ENCODE measurements around the gene UST. TPM values are rescaled to one million over a fixed set of nuclear protein-coding genes. Genes with fewer than 3 reads are reported as not detected.
"Not testable (repeated sequence)": the region's sequence is repeated elsewhere in the genome, so short reads cannot be mapped to it uniquely, and the experiment has no call there.

UST gene
- total RNA-seq, 4 donors from 2014 or later: 2.9 to 12.0 (median 5.7) TPM

DNA sequence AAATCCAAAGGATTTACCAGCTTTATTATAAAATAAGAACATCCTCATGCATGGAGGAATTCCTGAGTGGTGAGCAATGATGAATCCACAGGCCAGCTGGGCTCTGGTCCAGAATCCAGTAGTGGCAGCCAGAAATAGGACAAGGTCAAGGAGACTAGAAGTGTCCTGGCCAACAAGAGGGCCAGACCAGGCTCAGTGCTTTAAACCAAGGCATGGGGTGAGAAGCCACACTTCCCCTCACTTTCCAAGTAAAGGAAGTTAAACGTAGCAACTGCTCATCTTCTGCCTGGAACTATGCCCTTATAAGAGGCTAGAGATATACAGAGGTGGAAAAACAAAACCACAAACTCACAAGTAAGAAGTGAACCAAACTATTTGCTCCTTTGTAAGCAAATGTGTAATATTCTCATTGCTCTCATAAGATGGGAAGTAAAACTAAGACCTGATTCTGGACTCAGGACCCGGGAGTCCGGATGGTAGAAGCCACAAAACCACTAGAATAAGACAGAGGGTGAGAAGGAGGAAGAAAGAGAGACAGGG lies 253.2 kb downstream of the UST start:
- no peak for DNase-seq
- intact Hi-C loops (cut with DNase I): no loop called here
- H3K4me1 ChIP-seq: peaks cover 0 to 17% (median 4%) of the 10 kb centered on the region in 3 donors
- H3K27me3 ChIP-seq: no peaks in the 10 kb centered on the region
- WGBS, 2 donors: 50 to 67% methylated on average over 3 of the region's 3 CpGs
- H3K27ac ChIP-seq: no peak overlapping the region
- H3K4me3 ChIP-seq: no peak overlapping the region
- TF ChIP-seq CTCF (IDR thresholded peaks at IDR 0.05) (no peak), POLR2A (IDR thresholded peaks at IDR 0.05) (no peak)
- peaks cover 0 to 10% (median 9%) of the 10 kb centered on the region in 3 donors for H3K9me3 ChIP-seq
- no peaks in the 10 kb centered on the region for H3K36me3 ChIP-seq

GRCh38 chr6:149001422-149001821 lies 254.6 kb downstream of the UST start:
- Histone ChIP-seq H3K4me1 (peaks cover 0 to 17% (median 4%) of the 10 kb centered on the region in 3 donors), H3K9me3 (peaks cover 0 to 10% (median 9%) of the 10 kb centered on the region in 3 donors), H3K27me3 (no peaks in the 10 kb centered on the region), H3K36me3 (no peaks in the 10 kb centered on the region), H3K4me3 (no peak overlapping the region), H3K27ac (no peak overlapping the region)
- DNase-seq: no peak
- TF ChIP-seq CTCF (IDR thresholded peaks at IDR 0.05): no peak
- no peak for TF ChIP-seq POLR2A (IDR thresholded peaks at IDR 0.05)
- intact Hi-C loops (cut with DNase I): no loop called here

GRCh38 chr6:149003560-149003959 lies 256.7 kb downstream of the UST start:
- no peak for TF ChIP-seq CTCF (IDR thresholded peaks at IDR 0.05)
- no peak for TF ChIP-seq POLR2A (IDR thresholded peaks at IDR 0.05)
- H3K27me3 ChIP-seq: no peaks in the 10 kb centered on the region
- DNase-seq: no peak
- no peak overlapping the region for H3K4me3 ChIP-seq
- peaks cover 0 to 17% (median 4%) of the 10 kb centered on the region in 3 donors for H3K4me1 ChIP-seq
- WGBS, 2 donors: 41 to 57% methylated on average over 7 of the region's 7 CpGs
- H3K9me3 ChIP-seq: peaks cover 0 to 10% (median 9%) of the 10 kb centered on the region in 3 donors
- no peak overlapping the region for H3K27ac ChIP-seq
- H3K36me3 ChIP-seq: no peaks in the 10 kb centered on the region
- intact Hi-C loops (cut with DNase I): no loop called here

GRCh38 chr6:149004664-149005063 lies 257.8 kb downstream of the UST start:
- no peaks in the 10 kb centered on the region for H3K36me3 ChIP-seq
- no peaks in the 10 kb centered on the region for H3K27me3 ChIP-seq
- no peak overlapping the region for H3K27ac ChIP-seq
- intact Hi-C loops (cut with DNase I): no loop called here
- peaks cover 0 to 10% (median 9%) of the 10 kb centered on the region in 3 donors for H3K9me3 ChIP-seq
- no peak for DNase-seq
- no peak overlapping the region for H3K4me3 ChIP-seq
- peaks cover 0 to 13% (median under 1%) of the 10 kb centered on the region in 3 donors for H3K4me1 ChIP-seq
- WGBS, 2 donors: 94 to 96% methylated on average over 4 of the region's 4 CpGs
- TF ChIP-seq CTCF (IDR thresholded peaks at IDR 0.05) (no peak), POLR2A (IDR thresholded peaks at IDR 0.05) (no peak)

- 71 to 91% methylated on average over 1 of the region's 1 CpG for WGBS, 2 donors
- H3K4me3 ChIP-seq: not testable (repeated sequence)
Observed at GRCh38 chr6:149006236-149006635, 259.4 kb downstream of the UST start.

GRCh38 chr6:149006671-149007070 lies 259.8 kb downstream of the UST start:
- H3K4me3 ChIP-seq: no peak overlapping the region
- TF ChIP-seq POLR2A (IDR thresholded peaks at IDR 0.05): no peak

More at GRCh38 chr6:149006236-149006635, 259.4 kb downstream of the UST start:
- H3K9me3 ChIP-seq; H3K4me1 ChIP-seq; intact Hi-C loops (cut with DNase I); H3K27me3 ChIP-seq; DNase-seq; H3K27ac ChIP-seq; H3K36me3 ChIP-seq: not testable (repeated sequence)

More at GRCh38 chr6:149006671-149007070, 259.8 kb downstream of the UST start:
- H3K36me3 ChIP-seq: no peaks in the 10 kb centered on the region
- no peak overlapping the region for H3K27ac ChIP-seq
- no peak for DNase-seq
- H3K9me3 ChIP-seq: peaks cover 0 to 1% (median 1%) of the 10 kb centered on the region in 3 donors
- H3K4me1 ChIP-seq: peaks cover 0 to 8% (median 0%) of the 10 kb centered on the region in 3 donors
- intact Hi-C loops (cut with DNase I): no loop called here
- H3K27me3 ChIP-seq: no peaks in the 10 kb centered on the region
- 69 to 100% methylated on average over 3 of the region's 3 CpGs for WGBS, 2 donors

Measured in esophagus squamous epithelium (tissue), 5 donors.